22Rv1 (cell line): ENCODE results near the gene KIFC3.
A peak's percentile ranks its signal among the peaks of the same experiment; 100 is the strongest.

Source experiments
- H3K27ac ChIP-seq: fragments of 450-650 bp; 2 replicates; pipeline ENCODE4 v1.5.1; 2017
- CTCF ChIP-seq: fragments of 450-650 bp; IDR thresholded peaks from 2 replicates; pipeline ENCODE4 v1.5.1; 2017; ENCODE audit warnings: mild to moderate bottlenecking
- ZFX ChIP-seq: fragments of 450-650 bp; IDR thresholded peaks from 2 replicates; pipeline ENCODE4 v1.6.1; 2017; ENCODE audit warnings: antibody characterized with exemption, borderline replicate concordance

KIFC3 gene

DNA sequence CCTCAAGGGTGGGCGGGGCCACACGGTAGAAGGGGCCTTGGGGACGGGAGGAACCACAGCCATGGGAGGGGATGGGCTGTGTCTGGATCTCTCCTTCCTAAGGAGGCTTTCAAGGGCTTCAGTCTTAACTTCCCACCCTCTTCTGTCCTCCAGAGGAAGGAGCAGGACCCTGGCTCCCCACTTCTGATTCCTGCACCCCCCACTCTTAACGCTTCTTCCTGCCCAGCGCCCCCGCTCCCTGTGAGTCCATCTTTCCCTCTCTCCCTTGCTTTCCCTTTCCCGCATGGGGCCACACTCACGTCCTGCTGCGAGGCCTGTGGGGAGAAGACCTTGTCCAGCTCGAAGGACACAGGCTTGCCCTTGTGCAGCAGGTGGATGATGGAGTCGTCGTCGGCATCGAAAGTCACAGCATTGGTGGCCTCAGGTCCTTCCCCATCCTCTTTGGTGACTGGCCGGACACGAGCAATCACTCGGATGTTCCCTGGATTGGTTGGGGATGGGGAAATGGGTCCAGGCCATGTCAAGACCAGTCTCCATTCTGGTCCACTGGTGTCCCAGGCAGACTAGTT is 37.0 kb downstream of the KIFC3 start:
- TF ChIP-seq ZFX (no peak), CTCF (no peak)
- 0 out of 2 replicates have a peak overlapping the region, but pooled peaks have one; percentile 26 for H3K27ac ChIP-seq

DNA sequence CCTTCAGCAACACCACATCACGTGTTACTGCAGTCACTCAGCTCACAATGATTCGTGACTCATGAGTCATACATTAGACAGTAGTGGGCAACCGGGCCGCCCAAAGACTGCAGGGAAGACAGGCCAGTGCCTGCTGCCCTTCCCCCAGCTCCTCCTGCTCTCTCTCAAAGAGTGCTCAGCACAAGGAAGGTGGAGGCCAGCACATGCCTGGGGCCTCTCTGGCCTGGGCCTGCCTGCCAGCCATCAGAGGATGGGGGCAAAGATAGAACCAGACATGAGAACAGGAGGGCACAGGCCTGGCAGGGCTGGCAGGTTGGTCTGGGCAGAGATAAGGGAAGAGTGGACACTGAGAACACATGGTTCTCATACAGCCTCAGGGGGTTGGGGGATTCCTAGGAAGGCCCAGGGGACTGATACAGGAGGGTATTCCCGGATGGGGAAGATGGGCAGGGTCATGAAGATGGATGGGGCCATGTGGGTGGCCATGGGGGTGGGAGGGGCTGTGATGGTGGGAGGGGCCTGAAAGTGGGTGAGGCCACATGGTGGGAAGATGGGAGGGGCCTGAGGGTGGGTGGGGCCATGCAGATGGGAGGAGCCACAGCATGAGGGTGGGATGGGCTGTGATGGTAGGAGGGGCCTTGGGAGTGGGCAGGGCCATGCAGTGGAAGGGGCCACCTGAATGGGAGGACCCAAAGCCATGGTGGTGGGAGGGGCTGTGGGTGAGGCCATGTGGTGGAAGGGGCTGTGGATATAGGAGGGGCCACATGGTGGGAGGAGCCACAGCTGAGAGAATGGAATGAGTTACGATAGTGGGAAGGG is 37.7 kb downstream of the KIFC3 start:
- peak overlapping the region; percentile 53 for H3K27ac ChIP-seq
- TF ChIP-seq CTCF (no peak), ZFX (no peak)

DNA sequence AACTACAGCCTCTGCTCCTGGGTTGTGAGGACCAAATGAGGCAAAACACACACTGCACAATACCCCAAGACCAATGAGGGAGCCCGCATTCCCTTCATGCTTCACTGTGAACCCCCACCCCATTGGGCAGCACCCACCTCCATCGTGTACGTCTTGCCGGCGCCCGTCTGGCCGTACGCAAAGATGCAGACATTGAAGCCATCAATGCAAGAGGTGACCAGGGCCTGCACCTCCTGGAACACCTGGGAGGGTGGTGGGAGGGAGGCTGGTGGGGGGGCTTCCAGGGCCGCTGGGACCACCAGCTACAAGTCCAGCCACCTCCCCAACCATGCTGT is 38.3 kb downstream of the KIFC3 start:
- TF ChIP-seq CTCF = no peak
- peak overlapping the region; percentile 53 for H3K27ac ChIP-seq

GRCh38 chr16:57763285-57764005 is 38.8 kb downstream of the KIFC3 start:
- TF ChIP-seq CTCF (no peak), ZFX (no peak)
- H3K27ac ChIP-seq = peak overlapping the region; percentile 53; the same call in 1 of the 2 replicates

DNA sequence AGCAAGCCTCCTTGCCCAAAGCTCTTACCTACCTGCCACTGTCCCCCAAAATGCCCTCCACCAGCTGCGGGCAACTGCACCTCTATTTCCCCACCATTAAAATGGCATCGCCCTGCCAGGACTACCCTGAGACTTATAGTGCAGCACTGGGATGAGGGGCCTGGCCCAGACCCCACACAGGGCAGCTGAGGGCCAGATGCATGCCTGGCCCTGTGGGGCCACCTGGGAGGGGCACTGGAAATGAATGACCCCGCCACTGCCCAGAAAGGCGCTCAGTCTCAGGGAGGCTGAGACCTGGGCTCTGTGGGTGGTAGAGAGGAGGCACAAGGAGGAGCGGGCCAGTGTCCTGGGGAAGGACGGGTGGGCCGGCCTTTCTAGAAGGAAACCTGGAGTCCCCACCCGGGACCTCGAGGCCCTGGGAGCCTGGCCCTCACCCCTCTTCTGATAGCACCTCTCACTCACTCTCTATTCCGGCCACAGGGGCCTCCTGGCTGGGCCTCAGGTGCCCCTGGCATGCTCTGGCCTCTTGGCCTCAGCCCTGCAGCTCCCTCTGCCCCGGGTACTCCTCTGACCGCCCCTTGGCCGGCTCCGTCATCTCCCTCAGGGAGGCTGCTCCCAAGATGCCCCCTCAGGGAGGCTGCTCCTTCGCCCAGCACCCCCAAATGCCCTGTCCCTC is 39.8 kb downstream of the KIFC3 start:
- TF ChIP-seq CTCF (no peak), ZFX (no peak)
- H3K27ac ChIP-seq = no peak overlapping the region

- TF ChIP-seq ZFX (no peak), CTCF (no peak)
- H3K27ac ChIP-seq = no peak overlapping the region
Measured at GRCh38 chr16:57761957-57762356, 40.3 kb downstream of the KIFC3 start.
